ENCODE measurements around the gene NAALADL2. TPM values are rescaled to one million over a fixed set of nuclear protein-coding genes. Genes with fewer than 3 reads are reported as not detected.

NAALADL2 gene
- polyA plus RNA-seq, 3 donors = not detected

- WGBS (ENCODE audit: insufficient coverage) = 75% methylated on average over 2 of the region's 2 CpGs
- H3K9me3 Mint-ChIP-seq = peaks cover 0 to 18% (median 9%) of the 10 kb centered on the region in 7 donors
- intact Hi-C loops (cut with micrococcal nuclease) = no loop called here
These were observed 857.3 kb downstream of the NAALADL2 start for GRCh38 chr3:175716446-175716845.

DNA sequence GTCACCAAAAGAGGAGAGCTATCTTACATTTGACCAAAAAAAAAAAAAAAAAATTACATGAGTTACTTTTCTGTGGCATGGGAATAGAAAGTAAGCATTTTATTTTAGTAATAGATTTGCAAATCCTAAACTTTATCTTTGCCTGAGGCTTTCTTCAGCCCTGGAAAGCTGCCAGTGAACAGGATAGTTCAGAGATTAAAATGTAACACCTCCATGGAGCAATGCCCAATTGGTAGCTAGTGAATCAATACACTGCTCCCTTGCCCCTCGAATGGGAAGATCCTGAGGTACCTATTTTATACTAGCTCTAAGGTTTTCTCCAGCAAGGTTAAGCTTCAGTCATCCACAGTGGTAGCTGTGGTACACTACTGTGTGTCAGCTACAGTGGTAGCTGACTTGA, 867.1 kb downstream of the NAALADL2 start:
- Histone ChIP-seq H3K4me3 (replicated peaks in 1 of 3; ENCODE audit: low read depth in 2 of 3, low read length in 3 of 3) (no peak overlapping the region), H3K27ac (ENCODE audit: low read depth in 1 of 2, low read length in 2 of 2) (no peak overlapping the region), H3K27me3 (ENCODE audit: control insufficient read depth in 2 of 2, insufficient read depth in 2 of 2, low read length in 2 of 2) (no peaks in the 10 kb centered on the region), H3K4me1 (ENCODE audit: control insufficient read depth in 1 of 2, insufficient read depth in 2 of 2, low read length in 2 of 2) (no peaks in the 10 kb centered on the region), H2AFZ (ENCODE audit: insufficient read depth, low read depth, low read length, poor library complexity, severe bottlenecking) (no peak overlapping the region), H3K9me3 (replicated peaks in 1 of 2; ENCODE audit: control insufficient read depth in 1 of 2, insufficient read depth in 1 of 2, low read length in 2 of 2) (peaks cover 0 to 13% of the 10 kb centered on the region in 2 donors), H3K9ac (ENCODE audit: insufficient read depth, low read length, poor library complexity, severe bottlenecking) (no peak overlapping the region), H3K79me2 (ENCODE audit: insufficient read depth, low read length) (no peaks in the 10 kb centered on the region), H4K20me1 (ENCODE audit: insufficient read depth, low read length) (no peaks in the 10 kb centered on the region), H3K36me3 (replicated peaks in 1 of 2; ENCODE audit: control insufficient read depth in 1 of 2, insufficient read depth in 2 of 2, low read length in 2 of 2) (no peaks in the 10 kb centered on the region), H3K4me2 (replicated peaks; ENCODE audit: extremely low read depth, low read length, poor library complexity, severe bottlenecking) (no peak overlapping the region)
- WGBS (ENCODE audit: insufficient coverage) = no CpG with 5 or more reads among the region's 1 CpG
- no peak overlapping the region for H3K4me3 Mint-ChIP-seq
- H3K36me3 Mint-ChIP-seq = no peaks in the 10 kb centered on the region
- H3K9me3 Mint-ChIP-seq = peaks cover 0 to 6% (median 2%) of the 10 kb centered on the region in 7 donors
- no peak overlapping the region for H3K27ac Mint-ChIP-seq
- DNase-seq = no peak
- H3K4me1 Mint-ChIP-seq = no peaks in the 10 kb centered on the region
- intact Hi-C loops (cut with micrococcal nuclease) = no loop called here
- no peak for TF ChIP-seq CTCF (IDR thresholded peaks at IDR 0.05)
- no peaks in the 10 kb centered on the region for H3K27me3 Mint-ChIP-seq (ENCODE audit: low read depth in 3 of 3)

More at GRCh38 chr3:175716446-175716845, 857.3 kb downstream of the NAALADL2 start:
- Histone ChIP-seq H4K20me1 (ENCODE audit: insufficient read depth, low read length) (no peaks in the 10 kb centered on the region), H2AFZ (ENCODE audit: insufficient read depth, low read depth, low read length, poor library complexity, severe bottlenecking) (no peak overlapping the region), H3K4me1 (ENCODE audit: control insufficient read depth in 1 of 2, insufficient read depth in 2 of 2, low read length in 2 of 2) (no peaks in the 10 kb centered on the region), H3K27me3 (ENCODE audit: control insufficient read depth in 2 of 2, insufficient read depth in 2 of 2, low read length in 2 of 2) (no peaks in the 10 kb centered on the region), H3K4me3 (replicated peaks in 1 of 3; ENCODE audit: low read depth in 2 of 3, low read length in 3 of 3) (no peak overlapping the region), H3K27ac (ENCODE audit: low read depth in 1 of 2, low read length in 2 of 2) (no peak overlapping the region), H3K79me2 (ENCODE audit: insufficient read depth, low read length) (no peaks in the 10 kb centered on the region), H3K4me2 (replicated peaks; ENCODE audit: extremely low read depth, low read length, poor library complexity, severe bottlenecking) (no peak overlapping the region), H3K9ac (ENCODE audit: insufficient read depth, low read length, poor library complexity, severe bottlenecking) (no peak overlapping the region), H3K9me3 (replicated peaks in 1 of 2; ENCODE audit: control insufficient read depth in 1 of 2, insufficient read depth in 1 of 2, low read length in 2 of 2) (peaks cover 6 to 11% of the 10 kb centered on the region in 2 donors), H3K36me3 (replicated peaks in 1 of 2; ENCODE audit: control insufficient read depth in 1 of 2, insufficient read depth in 2 of 2, low read length in 2 of 2) (no peaks in the 10 kb centered on the region)
- no peak for DNase-seq
- Mint-ChIP-seq H3K27ac (no peak overlapping the region), H3K27me3 (ENCODE audit: low read depth in 3 of 3) (no peaks in the 10 kb centered on the region), H3K4me3 (no peak overlapping the region), H3K36me3 (no peaks in the 10 kb centered on the region), H3K4me1 (no peaks in the 10 kb centered on the region)
- no peak for TF ChIP-seq CTCF (IDR thresholded peaks at IDR 0.05)

Measured in CD14-positive monocyte (primary cell).